HepG2 (cell line): ENCODE measurements around the gene MFSD12. TPM values are rescaled to one million over a fixed set of nuclear protein-coding genes. Genes with fewer than 3 reads are reported as not detected.

Experiments
- ATAC-seq: fragments of 200-7000 bp; cut with Tn5 transposase; 3 replicates; pipeline ENCODE4 v1.9.1; 2020; ENCODE audit warnings: mild to moderate bottlenecking, moderate library complexity
- BruUV-seq: library from RNA; stranded (reverse); fragments of 400-500 nt; replicated peaks from 2 replicates; lab custom pipeline; 2021; lab: Mats Ljungman, UMichigan
- CTCF ChIA-PET: fragments of 300-600 bp; formaldehyde crosslinking; extraction: SDS; loops from one replicate; lab custom pipeline; 2021; ENCODE audit warnings: low total read pairs, inconsistent platforms, low intra/inter-chr PET ratio; lab: Yijun Ruan, JAX
- POLR2A ChIA-PET: fragments of 350-600 bp; sonication (Branson Sonifier 250); formaldehyde crosslinking; loops from one replicate; lab custom pipeline; 2020; ENCODE audit warnings: antibody characterized with exemption, inconsistent platforms; lab: Yijun Ruan, JAX
- DNase-seq: peaks from one replicate; pipeline ENCODE4 v3.0.0-alpha.2; 2015; ENCODE audit warnings: low spot score
- FAIRE-seq: peaks from 3 replicates; lab custom pipeline; 2011; peaks lifted over from hg19 to GRCh38; lab: Jason Lieb, UNC
- H2AFZ ChIP-seq: one replicate; pipeline ENCODE4 v1.6.1; 2011; ENCODE audit warnings: low read length, inconsistent platforms
- H3K27ac ChIP-seq: fragments of 300-600 bp; 3 replicates; pipeline ENCODE4 v1.8.0; 2011; ENCODE audit warnings: mixed run types, mild to moderate bottlenecking, mixed read lengths, low read length, inconsistent platforms; ENCODE audit not compliant: insufficient read depth; ENCODE audit errors: extremely low read length
- H3K27me3 ChIP-seq, 2 experiments: fragments of 200-600 bp in 1 of 2; 2 replicates in 1 of 2; 3 replicates in 1 of 2; pipeline versions ENCODE4 v1.6.0 to v1.8.0; 2011; ENCODE audit warnings: low read length in 2 of 2, mild to moderate bottlenecking in 2 of 2, moderate library complexity in 2 of 2, inconsistent platforms in 1 of 2; ENCODE audit not compliant: insufficient read depth in 2 of 2, control insufficient read depth in 1 of 2
- H3K36me3 ChIP-seq, 2 experiments: fragments of 200-600 bp in 1 of 2; replicated peaks in 1 of 2; 2 replicates in 1 of 2; 3 replicates in 1 of 2; pipeline versions ENCODE4 v1.5.1 to v1.8.0; 2011; ENCODE audit warnings: low read length in 2 of 2, inconsistent platforms in 1 of 2; ENCODE audit not compliant: insufficient read depth in 2 of 2, control insufficient read depth in 1 of 2
- H3K4me1 ChIP-seq: 2 replicates; pipeline ENCODE4 v1.5.1; 2012; ENCODE audit warnings: low read length, inconsistent platforms; ENCODE audit not compliant: insufficient read depth
- H3K4me2 ChIP-seq: 2 replicates; pipeline ENCODE4 v1.6.0; 2011; ENCODE audit warnings: low read depth, low read length, inconsistent platforms
- H3K4me3 ChIP-seq, 3 experiments: fragments of 200-600 bp in 1 of 3; sonication (generic), shearing (Covaris generic) in 1 of 3; replicated peaks in 1 of 3; 2 replicates each; pipeline ENCODE4 v1.5.1; 2011 to 2016; ENCODE audit warnings: low read length in 3 of 3, inconsistent platforms in 2 of 3, low read depth in 2 of 3, mild to moderate bottlenecking in 2 of 3, control low read depth in 1 of 3, mixed read lengths in 1 of 3; ENCODE audit not compliant: insufficient read depth in 1 of 3
- H3K79me2 ChIP-seq: one replicate; pipeline ENCODE4 v1.6.1; 2011; ENCODE audit warnings: low read length, inconsistent platforms; ENCODE audit not compliant: insufficient read depth
- H3K9ac ChIP-seq: 2 replicates; pipeline ENCODE4 v1.6.0; 2011; ENCODE audit warnings: mild to moderate bottlenecking, low read depth, low read length, inconsistent platforms; ENCODE audit not compliant: insufficient read depth
- H3K9me3 ChIP-seq: 2 replicates; pipeline ENCODE4 v1.5.1; 2012; ENCODE audit warnings: mild to moderate bottlenecking, low read length
- H4K20me1 ChIP-seq: 2 replicates; pipeline ENCODE4 v1.6.0; 2011; ENCODE audit warnings: inconsistent platforms, mild to moderate bottlenecking, low read length, moderate library complexity; ENCODE audit not compliant: insufficient read depth
- HNF4A ChIP-seq: sonication (generic); formaldehyde crosslinking; IDR thresholded peaks from 2 replicates; pipeline ENCODE4 v1.4.0; 2020; ENCODE audit warnings: missing genetic modification reagents
- KDM1A ChIP-seq: IDR thresholded peaks from 2 replicates; pipeline ENCODE4 v1.6.1; 2016; ENCODE audit warnings: missing compliant biosample characterization
- PITX1 ChIP-seq: sonication (generic); formaldehyde crosslinking; IDR thresholded peaks from 2 replicates; pipeline ENCODE4 v1.5.1; 2020; ENCODE audit warnings: mild to moderate bottlenecking, missing genetic modification reagents
- PLRG1 ChIP-seq: fragments of 450-650 bp; conservative IDR thresholded peaks from 2 replicates; pipeline ENCODE4 v1.6.1; 2016
- POLR2A ChIP-seq, 2 experiments: IDR thresholded peaks; 2 replicates each; pipeline ENCODE4 v1.6.1; 2011; ENCODE audit warnings: low read depth in 2 of 2, low read length in 2 of 2, mild to moderate bottlenecking in 1 of 2, moderate library complexity in 1 of 2; ENCODE audit not compliant: insufficient read depth in 1 of 2
- REPIN1 ChIP-seq: sonication (generic); formaldehyde crosslinking; IDR thresholded peaks from 2 replicates; pipeline ENCODE4 v1.8.0; 2022; ENCODE audit warnings: missing genetic modification reagents, low read depth, mild to moderate bottlenecking, borderline replicate concordance
- ZMYM3 ChIP-seq: sonication (generic); formaldehyde crosslinking; IDR thresholded peaks from 2 replicates; pipeline ENCODE4 v1.5.1; 2020; ENCODE audit warnings: mild to moderate bottlenecking, missing genetic modification reagents
- ZNF567 ChIP-seq: sonication (generic); formaldehyde crosslinking; IDR thresholded peaks from 2 replicates; pipeline ENCODE4 v1.8.1; 2023; ENCODE audit warnings: mild to moderate bottlenecking, missing genetic modification reagents, borderline replicate concordance
- WGBS: methylation state at CpG from one replicate; pipeline ENCODE4 v1.1.6; 2017; ENCODE audit warnings: low lambda C conversion rate; 5-methylcytosine and 5-hydroxymethylcytosine counted together
- in situ Hi-C: cut with HindIII; loops from 2 replicates; pipeline ENCODE4 v1.10.0; 2017; ENCODE audit warnings: low pct_unique_long_range_greater_than_20kb; ENCODE audit not compliant: extremely low pct_ligation_motif_present
- intact Hi-C: fragments of 100-400 bp; cut with micrococcal nuclease; formaldehyde crosslinking; loops from one replicate; pipeline ENCODE4 v1.10.0; 2022; ENCODE audit not compliant: unreplicated experiment
- polyA plus RNA-seq, 8 experiments: library from polyadenylated mRNA; depleted of rRNA in 3 of 8; stranded (reverse) in 7 of 8; unstranded in 1 of 8; fragments of >200 nt; fragmentation: Illumina TruSeq in 4 of 8; extraction: Trizol in 4 of 8; gene quantifications; 2 replicates each; pipeline versions ENCODE4 v1.2.1 to v1.2.3, GENCODE V29; 2011 to 2016; ENCODE audit warnings: low read depth in 4 of 8, missing spikeins in 1 of 8, mixed read lengths in 1 of 8; ENCODE audit not compliant: insufficient read depth in 1 of 8
- total RNA-seq, 5 experiments: library from RNA; depleted of rRNA; stranded (reverse); fragments of >200 nt; fragmentation: Illumina TruSeq; extraction: Trizol; gene quantifications; 2 replicates each; pipeline ENCODE4 v1.2.3, GENCODE V29; 2016; ENCODE audit warnings: low read depth in 1 of 5
- TF ChIP-seq, protein P1 (sequence below): sonication (generic); formaldehyde crosslinking; IDR thresholded peaks from 2 replicates; pipeline ENCODE4 v1.5.1; 2020; ENCODE audit warnings: mild to moderate bottlenecking, moderate library complexity, missing genetic modification reagents
- TF ChIP-seq, protein P2 (sequence below): sonication (generic); formaldehyde crosslinking; IDR thresholded peaks from 2 replicates; pipeline ENCODE4 v1.4.0; 2020; ENCODE audit warnings: missing genetic modification reagents

The MFSD12 gene
- total and polyA plus RNA-seq, 2 of the 13 experiments (the other 11 are each of a cell fraction or from before 2014, with no cell fraction given): 27.2 to 29.1 TPM

DNA sequence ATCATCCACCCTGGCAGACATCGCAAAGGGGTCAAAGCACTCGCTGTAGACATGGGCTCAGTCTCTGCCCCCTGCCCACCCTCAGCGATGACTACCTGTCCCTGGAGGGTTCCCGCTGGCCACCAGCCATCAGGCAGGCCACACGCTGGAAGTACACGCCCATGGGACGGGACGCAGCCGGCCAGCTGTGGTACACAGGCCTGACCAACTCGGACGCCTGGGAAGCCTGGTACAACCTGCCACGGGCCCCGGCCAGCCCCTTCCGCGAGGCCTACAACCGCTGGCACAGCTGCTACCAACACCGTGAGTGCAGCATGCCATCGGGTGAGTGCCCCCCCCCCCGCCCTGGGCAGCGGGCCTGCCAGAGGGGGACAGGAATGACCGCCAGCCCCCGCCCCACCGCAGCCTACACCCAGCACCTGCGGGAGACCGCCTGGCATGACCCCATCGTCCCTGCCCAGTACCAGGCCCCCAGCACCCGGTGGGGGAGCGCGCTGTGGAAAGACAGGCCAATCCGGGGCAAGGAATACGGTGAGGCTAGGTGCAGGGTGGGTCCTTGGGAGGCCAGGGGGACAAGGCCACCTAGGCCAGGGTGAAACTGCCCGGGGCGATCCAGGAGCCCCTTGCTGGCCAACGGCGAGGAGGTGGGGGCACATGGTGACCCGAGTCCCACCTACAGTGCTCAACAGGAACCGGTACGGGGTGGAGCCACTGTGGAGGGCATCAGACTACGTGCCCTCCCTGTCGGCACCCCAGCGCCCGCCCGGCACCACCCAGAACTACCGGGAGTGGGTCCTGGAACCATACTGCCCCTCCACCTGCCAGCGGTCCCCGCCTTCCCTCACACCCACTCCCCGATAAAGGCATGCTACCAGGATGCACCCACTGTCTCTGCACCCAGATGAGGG is 14.0 kb downstream of the MFSD12 start (continued):
- TF ChIP-seq, protein P1, sequence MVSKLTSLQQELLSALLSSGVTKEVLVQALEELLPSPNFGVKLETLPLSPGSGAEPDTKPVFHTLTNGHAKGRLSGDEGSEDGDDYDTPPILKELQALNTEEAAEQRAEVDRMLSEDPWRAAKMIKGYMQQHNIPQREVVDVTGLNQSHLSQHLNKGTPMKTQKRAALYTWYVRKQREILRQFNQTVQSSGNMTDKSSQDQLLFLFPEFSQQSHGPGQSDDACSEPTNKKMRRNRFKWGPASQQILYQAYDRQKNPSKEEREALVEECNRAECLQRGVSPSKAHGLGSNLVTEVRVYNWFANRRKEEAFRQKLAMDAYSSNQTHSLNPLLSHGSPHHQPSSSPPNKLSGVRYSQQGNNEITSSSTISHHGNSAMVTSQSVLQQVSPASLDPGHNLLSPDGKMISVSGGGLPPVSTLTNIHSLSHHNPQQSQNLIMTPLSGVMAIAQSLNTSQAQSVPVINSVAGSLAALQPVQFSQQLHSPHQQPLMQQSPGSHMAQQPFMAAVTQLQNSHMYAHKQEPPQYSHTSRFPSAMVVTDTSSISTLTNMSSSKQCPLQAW (CRISPR knock-in tag): no peak
- 0 out of 4 replicates have a peak, but pooled peaks of 1 of the 2 experiments have one; percentile 11 for TF ChIP-seq POLR2A (IDR thresholded peaks at IDR 0.05; ENCODE audit: insufficient read depth in 1 of 2, low read depth in 2 of 2, low read length in 2 of 2)
- TF ChIP-seq REPIN1 (CRISPR knock-in tag): no peak
- TF ChIP-seq, all 625 proteins: peak for 2

DNA sequence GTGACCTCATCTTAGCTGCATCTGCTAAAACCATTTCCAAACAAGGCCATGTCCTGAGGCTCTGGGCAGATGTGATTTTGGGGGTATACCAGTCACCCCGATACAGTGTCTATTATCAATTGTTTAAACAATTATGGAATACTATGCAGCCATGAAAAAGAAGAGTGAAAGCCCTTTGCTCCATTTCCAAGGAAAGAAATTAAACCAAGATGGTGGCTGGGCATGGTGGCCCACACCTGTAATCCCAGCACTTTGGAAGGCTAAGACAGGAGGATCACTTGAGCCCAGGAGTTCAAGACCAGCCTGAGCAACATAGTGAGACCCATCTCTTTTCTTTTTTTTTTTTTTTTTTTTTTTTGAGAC is 17.6 kb downstream of the MFSD12 start:
- WGBS: 100% methylated on average over 1 of the region's 1 CpG
- peaks cover 5 to 10% of the 10 kb centered on the region in 2 experiments; a peak in 3 of 5 replicates for H3K36me3 ChIP-seq
- no peaks in the 10 kb centered on the region; the same call in 1 of the 2 replicates for H4K20me1 ChIP-seq
- intact Hi-C loops (no loop called here), in situ Hi-C loops (no loop called here)
- H3K4me3 ChIP-seq: no peak overlapping the region
- DNase-seq: no peak
- POLR2A ChIA-PET: no interaction called here
- BruUV-seq: TSS peak; percentile 46
- H3K79me2 ChIP-seq: no peaks in the 10 kb centered on the region
- no peak overlapping the region for H3K4me2 ChIP-seq
- no peaks in the 10 kb centered on the region for H3K9me3 ChIP-seq
- no peak for FAIRE-seq
- no peak overlapping the region for H3K9ac ChIP-seq
- no peak overlapping the region for H3K27ac ChIP-seq
- 0 out of 2 replicates have a peak, but pooled peaks have one; percentile 28 for TF ChIP-seq KDM1A (CRISPR knock-in tag)
- TF ChIP-seq ZMYM3: peak; percentile 58; the same call in 1 of the 2 replicates
- no peak for TF ChIP-seq ZNF567 (CRISPR knock-in tag)
- TF ChIP-seq, protein P2, sequence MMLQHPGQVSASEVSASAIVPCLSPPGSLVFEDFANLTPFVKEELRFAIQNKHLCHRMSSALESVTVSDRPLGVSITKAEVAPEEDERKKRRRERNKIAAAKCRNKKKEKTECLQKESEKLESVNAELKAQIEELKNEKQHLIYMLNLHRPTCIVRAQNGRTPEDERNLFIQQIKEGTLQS (CRISPR knock-in tag): no peak
- no peak for TF ChIP-seq PITX1 (CRISPR knock-in tag)
- TF ChIP-seq PLRG1: no peak
- TF ChIP-seq HNF4A: no peak
- CTCF ChIA-PET: no interaction called here
- no peaks in the 10 kb centered on the region for H3K4me1 ChIP-seq
- no peaks in the 10 kb centered on the region for H3K27me3 ChIP-seq
- ATAC-seq: no peak
- H2AFZ ChIP-seq: no peak overlapping the region
